Subcutaneous preadipocyte (primary cell): ENCODE data around the gene MAD1L1. TPM values are rescaled to one million over a fixed set of nuclear protein-coding genes. Genes with fewer than 3 reads are reported as not detected.

Experiments
- small RNA-seq: library from RNA; depleted of rRNA; stranded (forward); fragments of <200 nt; gene quantifications from one replicate; pipeline ENCODE3, GENCODE V24; 2012
- total RNA-seq: library from RNA; depleted of rRNA; stranded (reverse); fragments of >200 nt; gene quantifications from 2 replicates; pipeline ENCODE4 v1.2.3, GENCODE V29; 2012

MAD1L1 gene
- total RNA-seq = 35.6 and 44.4 TPM in 2 replicates

DNA sequence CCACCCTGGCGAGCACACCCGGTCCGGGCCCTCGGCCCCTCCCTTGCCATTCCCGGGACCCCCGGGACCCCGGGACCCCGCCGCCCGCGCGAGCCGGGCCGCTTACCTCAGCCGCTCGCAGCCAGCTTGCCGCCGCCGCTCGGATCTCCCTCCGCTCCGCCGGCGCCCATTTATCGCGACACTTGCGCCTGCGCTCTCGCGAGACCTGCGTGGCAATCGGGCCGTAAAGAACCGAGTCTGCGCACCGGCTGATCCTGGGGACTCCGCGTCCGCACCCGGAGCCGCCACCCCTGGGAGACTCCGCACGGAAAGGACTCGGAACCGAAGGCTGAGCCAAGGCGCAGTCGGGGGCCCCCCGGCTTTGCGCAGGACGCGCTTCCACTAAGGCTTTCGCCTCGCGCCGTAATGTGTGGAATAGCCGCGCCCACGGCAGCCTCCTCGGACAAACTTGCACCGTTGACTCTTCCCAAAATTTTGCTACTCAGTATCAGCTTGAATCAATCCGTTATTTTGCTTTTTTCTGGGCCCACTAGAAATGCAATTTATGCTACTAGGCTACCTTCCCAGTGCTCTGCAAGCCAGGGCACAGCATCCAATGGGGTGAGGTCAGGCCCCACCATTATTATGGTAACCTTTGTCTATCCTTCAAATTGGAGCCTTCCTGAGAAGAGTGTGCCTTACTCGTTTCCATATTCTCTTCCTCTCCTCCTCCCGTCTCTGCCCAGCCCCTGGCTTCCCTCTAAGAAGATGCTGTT is at the start of gene MAD1L1:
Gene MAD1L1 (minus strand): TSS at position 180 of the 755 bp plus-strand sequence. CDS start 2,812 bp downstream, outside the sequence.

DNA sequence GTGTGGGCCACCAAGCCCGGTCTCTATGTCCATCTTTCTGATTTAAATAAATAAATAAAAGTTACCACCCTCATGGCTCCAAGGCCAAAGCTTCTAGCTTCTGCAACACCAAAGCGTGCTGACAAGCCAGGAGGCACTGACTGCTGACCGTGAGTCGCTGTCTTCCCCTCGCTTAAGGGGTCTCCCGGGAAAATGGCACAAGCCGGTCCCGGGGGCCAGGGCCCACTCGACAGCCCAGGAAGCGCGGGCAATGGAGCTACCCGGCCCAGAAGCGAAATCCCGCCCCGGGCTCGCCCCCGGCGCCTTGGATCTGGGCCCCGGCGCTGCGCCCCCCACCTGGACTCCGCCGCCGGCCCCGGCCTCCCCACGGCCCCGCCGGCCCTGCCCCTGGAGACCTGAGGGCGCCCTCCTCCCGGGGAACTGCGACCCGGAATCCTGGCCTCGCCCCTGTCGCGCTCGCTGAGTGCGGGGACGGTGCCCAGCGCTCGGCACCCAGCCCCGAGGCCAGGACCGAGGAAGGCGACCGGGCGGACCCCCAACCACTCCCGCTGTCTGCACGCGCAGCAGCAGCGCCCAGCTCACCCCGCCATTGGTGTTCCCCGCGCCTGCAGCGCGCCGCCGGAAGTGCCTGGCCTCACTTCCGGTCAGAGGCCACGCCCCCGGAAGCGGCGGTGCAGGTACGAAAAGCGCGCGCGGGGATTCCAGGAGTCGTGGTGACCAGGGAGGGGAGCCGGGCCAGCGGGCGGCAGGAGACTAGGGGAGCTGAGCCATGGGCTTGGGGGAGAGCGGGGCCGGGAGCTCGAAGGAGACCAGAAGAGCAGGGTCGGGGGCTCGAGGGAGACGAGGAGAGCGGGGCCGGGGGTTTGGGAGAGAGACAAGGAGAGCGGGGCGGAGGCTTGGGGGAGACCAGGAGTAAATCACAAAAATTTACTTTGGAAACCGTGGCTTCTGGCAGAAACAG is 9.1 kb upstream of the MAD1L1 start, which contains the start of the genes MRM2 and NUDT1:
Gene MRM2 (minus strand): TSS at position 626 of the 961 bp plus-strand sequence. CDS start 36 bp downstream, at position 590.
Gene NUDT1 (plus strand): TSS at position 647 of the 961 bp plus-strand sequence. CDS start 2,349 bp downstream, outside the sequence.

Small RNA genes within 50 kb of the gene (small RNA-seq; reads per million reads assigned to genes)
- gene MIR4655 = not detected

Other genes starting within 250 kb of the MAD1L1 start
- 15.8 and 17.4 TPM in 2 replicates for gene MRM2, start 9.3 kb upstream of the MAD1L1 start, total RNA-seq
- 26.6 and 36.0 TPM in 2 replicates for gene NUDT1, start 9.3 kb upstream of the MAD1L1 start, total RNA-seq
- 17.3 and 23.7 TPM in 2 replicates for gene SNX8, start 81.5 kb upstream of the MAD1L1 start, total RNA-seq
- gene EIF3B, start 121.9 kb upstream of the MAD1L1 start, total RNA-seq = 191 and 238 TPM in 2 replicates
- gene CHST12, start 170.7 kb upstream of the MAD1L1 start, total RNA-seq = 1.8 and 2.7 TPM in 2 replicates
- not detected in 2 replicates for gene GRIFIN, start 243.5 kb upstream of the MAD1L1 start, total RNA-seq